GM12864 (cell line): ENCODE data around the gene BCDIN3D.

Source experiments
- DNase-seq: peaks from one replicate; pipeline ENCODE4 v3.0.0-alpha.2; 2011; ENCODE audit warnings: low read depth
- H3K4me3 ChIP-seq: 2 replicates; pipeline ENCODE4 v1.5.1; 2011; ENCODE audit warnings: mild to moderate bottlenecking, low read depth, low read length, control low read depth
- TF ChIP-seq, protein P1 (sequence below): IDR thresholded peaks from 2 replicates; pipeline ENCODE4 v1.5.1; 2011; ENCODE audit warnings: low read depth, mild to moderate bottlenecking, moderate library complexity, low read length, control low read depth, inconsistent platforms; ENCODE audit errors: missing control alignments

The BCDIN3D gene

DNA sequence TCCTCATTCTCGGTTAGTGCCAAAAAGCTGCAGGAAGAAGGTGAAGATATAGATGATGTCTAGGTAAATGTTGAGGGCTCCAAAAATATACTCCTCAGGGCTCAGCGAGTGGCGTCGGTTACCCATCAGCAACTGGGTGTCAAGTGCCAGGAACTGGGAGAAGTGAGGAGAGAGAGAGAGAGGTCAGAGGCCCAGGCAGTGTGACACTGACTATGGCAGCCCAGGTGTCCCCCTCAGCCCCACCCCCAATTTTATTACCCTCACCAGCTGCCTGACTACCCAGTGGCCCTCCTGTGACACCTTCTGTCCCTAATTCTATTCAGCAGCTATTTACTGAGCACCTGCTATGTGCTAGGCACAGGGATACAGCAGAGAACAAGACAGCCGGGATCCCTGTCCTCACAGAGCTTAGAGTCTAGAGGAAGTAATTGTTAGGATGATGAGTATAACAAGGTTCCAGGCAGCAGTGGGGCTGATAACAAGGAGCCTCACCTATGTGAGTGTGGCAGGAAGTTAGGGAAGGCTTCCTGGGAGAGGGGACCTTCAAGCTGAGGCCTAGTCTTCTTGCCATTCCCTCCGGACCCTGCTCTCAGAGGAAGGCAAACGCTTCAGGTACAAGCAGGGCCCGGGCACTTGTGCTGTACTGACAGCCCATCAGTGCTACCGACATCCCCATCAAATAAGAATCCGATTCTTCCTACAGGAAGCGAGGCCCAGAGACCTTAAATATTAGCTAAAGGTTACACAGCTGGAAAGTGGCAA is 27.8 kb upstream of the BCDIN3D start:
- no peak for DNase-seq
- TF ChIP-seq, protein P1, sequence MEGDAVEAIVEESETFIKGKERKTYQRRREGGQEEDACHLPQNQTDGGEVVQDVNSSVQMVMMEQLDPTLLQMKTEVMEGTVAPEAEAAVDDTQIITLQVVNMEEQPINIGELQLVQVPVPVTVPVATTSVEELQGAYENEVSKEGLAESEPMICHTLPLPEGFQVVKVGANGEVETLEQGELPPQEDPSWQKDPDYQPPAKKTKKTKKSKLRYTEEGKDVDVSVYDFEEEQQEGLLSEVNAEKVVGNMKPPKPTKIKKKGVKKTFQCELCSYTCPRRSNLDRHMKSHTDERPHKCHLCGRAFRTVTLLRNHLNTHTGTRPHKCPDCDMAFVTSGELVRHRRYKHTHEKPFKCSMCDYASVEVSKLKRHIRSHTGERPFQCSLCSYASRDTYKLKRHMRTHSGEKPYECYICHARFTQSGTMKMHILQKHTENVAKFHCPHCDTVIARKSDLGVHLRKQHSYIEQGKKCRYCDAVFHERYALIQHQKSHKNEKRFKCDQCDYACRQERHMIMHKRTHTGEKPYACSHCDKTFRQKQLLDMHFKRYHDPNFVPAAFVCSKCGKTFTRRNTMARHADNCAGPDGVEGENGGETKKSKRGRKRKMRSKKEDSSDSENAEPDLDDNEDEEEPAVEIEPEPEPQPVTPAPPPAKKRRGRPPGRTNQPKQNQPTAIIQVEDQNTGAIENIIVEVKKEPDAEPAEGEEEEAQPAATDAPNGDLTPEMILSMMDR = no peak
- no peak overlapping the region for H3K4me3 ChIP-seq

DNA sequence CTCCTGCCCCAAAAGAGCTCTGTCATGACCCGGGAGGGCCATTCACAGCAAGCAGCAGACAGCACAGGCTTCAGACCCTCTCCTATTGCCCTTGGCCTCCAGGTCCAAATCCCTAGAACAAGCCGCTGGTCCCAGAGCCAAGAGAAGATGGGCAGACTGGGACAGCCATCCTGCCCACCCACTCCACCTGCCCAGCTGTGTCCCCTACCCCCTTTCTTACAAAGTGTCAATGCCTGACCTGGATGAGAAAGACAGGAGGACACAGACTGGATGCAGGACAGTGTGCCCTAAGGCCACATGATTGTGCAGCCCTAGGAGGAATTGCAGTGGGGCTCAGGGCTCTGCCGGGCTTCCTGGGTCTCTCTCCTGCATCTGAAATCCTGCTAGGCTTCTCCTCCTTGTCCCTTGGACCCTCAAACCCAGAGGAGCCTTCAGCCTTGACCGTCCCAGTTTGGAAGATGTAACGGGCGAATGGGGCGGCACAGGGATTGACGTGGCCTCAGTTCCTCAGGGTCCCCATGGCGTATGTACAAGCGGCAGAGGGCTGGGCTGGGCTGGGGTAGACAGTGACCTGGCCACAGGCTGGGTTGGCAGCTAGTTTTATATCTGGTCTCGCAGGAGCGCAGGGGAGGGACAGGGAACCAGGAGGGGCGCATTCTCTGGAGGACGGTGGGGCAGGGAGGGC is 27.1 kb upstream of the BCDIN3D start:
- TF ChIP-seq, protein P1 = no peak
- DNase-seq = no peak
- H3K4me3 ChIP-seq = no peak overlapping the region

DNA sequence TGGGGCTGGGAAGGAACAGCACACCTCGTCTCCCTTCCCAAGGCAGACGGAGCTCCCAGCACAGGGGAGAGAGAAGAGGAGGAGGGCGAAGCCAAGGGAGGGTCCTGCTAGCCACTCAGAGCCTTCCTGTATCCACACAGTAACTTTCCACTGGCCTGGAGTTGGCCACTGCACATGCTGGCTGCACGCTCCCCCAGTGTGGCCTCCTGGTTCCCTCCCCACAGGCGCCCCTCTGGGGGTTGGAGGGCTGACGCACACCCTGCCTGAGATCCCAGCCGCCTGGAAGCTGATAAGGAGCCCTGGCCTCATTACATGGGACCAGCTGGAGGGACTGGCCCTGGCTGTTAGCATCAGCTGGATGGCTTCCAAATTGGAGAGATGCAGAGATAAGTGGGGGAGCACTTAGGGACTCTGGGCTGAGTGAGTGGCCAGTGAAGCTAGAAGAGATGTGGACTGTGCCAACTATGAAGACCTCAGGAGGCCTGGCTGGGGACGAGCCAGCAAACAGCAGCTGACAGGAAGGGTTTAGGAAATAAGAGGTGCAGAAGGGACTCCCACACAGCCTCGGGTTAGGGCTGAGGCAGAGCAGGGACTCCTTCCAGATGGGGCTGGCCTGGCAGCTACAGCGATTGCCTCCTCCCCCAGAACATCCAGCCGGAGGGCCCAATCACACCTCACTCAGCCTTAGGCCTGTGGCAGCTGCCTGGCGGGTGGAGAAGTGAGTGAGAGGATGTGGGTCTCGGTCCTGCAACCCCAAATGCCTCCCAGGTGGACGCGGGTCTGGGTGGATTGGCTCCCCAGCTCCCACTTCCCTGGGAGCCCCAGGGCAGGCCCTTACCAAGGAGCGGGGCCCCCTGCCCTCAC is 26.3 kb upstream of the BCDIN3D start:
- DNase-seq = no peak
- H3K4me3 ChIP-seq = no peak overlapping the region
- TF ChIP-seq, protein P1 = no peak

DNA sequence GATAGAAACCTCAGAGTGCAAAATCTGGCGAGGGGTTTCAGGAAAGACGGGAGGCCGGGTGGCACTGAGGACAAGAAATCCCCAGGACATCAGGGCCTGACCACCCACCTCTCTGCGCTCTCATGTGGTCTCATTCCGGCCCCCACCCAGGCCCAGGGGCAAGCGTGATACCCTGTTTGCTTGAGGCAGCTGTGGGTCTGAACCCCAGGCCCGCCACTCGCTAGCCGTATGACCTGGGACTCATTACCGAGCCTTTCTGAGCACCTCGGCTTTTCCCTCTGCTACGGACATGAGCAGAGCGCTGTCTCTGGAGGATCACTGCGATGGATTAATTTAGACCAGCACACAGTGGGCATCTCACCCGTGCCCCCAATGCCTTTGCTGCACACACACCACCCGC is 25.5 kb upstream of the BCDIN3D start:
- TF ChIP-seq, protein P1 = no peak
- H3K4me3 ChIP-seq = no peak overlapping the region
- DNase-seq = no peak

DNA sequence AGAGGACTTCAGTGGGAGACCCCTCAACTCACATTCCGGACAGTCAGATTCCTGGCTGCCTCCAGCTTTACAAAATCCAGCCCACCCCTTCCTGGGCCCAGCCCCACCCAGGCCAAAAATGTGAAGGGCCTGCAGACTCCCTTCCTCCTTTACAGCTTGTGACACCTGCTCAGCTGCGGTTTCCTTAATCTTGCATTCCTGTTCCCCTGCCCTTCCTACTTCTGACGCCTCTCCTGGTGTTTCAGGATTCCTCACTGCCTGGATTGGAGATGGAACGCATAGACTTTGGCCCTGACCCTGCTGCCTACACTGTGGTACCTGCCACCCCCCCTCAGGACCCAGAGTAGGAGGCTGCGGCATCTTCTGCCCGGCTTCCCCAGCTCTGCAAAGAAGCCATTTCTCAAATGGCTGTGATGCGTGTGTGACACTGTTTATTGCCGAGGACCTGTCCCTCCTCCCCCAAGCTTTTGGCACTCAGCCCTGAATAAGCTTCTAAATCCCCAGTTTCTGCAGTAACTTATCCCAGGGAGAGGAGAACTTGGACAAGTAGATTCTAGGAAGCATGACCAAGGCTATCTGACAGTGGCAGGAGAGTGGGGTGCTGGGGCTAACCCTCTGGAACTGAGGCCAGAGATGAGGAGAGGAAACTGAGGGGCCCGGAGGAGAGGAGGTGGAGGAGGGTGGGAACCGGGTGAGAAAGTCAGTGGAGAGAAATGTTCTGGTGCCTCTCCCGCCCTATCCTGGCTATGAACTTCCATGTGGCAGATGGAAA is 24.9 kb upstream of the BCDIN3D start:
- no peak for DNase-seq
- no peak overlapping the region for H3K4me3 ChIP-seq
- TF ChIP-seq, protein P1 = no peak

DNA sequence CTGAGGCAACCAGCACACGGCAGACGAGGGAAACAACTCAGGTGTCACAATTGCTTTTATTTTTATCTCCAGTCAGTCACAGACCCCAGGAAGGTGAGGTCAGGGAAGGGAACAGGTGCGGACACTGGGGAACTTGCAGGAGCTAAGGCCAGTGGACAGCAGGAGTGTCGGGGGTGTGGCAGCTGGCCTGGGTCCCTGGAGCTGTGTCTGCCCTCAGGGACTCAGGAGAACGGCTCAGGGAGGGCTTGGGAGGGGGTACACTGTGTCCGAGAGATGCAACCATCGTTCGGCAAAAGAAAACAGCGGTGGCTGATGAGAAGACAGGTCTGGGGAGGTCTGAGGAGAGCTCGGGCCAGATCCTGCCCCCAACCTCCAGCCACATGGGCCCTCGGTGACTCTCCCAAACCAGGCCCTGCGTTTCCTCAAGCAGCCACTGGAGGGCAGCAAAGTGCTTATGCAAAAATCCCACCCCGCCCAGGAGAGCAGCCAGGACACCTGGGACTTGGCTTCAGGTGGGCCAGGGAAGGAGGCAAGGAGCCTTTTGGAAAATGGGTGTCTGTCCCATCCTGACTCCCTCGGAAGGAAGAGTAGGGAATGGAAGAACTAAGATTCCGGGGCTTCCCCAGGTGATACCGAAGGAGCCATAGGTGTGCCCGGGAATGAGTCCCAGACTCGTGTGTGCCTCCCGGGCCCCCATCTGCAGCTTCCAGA is 24.1 kb upstream of the BCDIN3D start:
- no peak overlapping the region for H3K4me3 ChIP-seq
- no peak for DNase-seq
- TF ChIP-seq, protein P1 = peak; percentile 98
